ENCODE data around the gene CALHM5. TPM values are rescaled to one million over a fixed set of nuclear protein-coding genes. Genes with fewer than 3 reads are reported as not detected.
A peak's percentile ranks its signal among the peaks of the same experiment; 100 is the strongest.

The CALHM5 gene
- total and polyA plus RNA-seq, 2 donors from 2014 or later: 1.3 to 2.1 TPM

GRCh38 chr6:116562019-116562403 lies 50.6 kb downstream of the CALHM5 start:
- Histone ChIP-seq H3K27me3 (ENCODE audit: control insufficient read depth, insufficient read depth, low read length) (no peaks in the 10 kb centered on the region), H3K36me3 (ENCODE audit: control insufficient read depth in 2 of 3, insufficient read depth in 3 of 3, low read length in 3 of 3) (no peaks in the 10 kb centered on the region), H3K4me1 (ENCODE audit: control insufficient read depth in 2 of 3, insufficient read depth in 2 of 3, low read depth in 1 of 3, low read length in 3 of 3) (peaks cover 0 to 14% (median 5%) of the 10 kb centered on the region in 3 donors), H3K27ac (ENCODE audit: low read depth in 2 of 2, low read length in 2 of 2) (no peak overlapping the region), H3K9me3 (ENCODE audit: control insufficient read depth in 2 of 3, insufficient read depth in 1 of 3, low read length in 3 of 3) (no peaks in the 10 kb centered on the region), H3K4me3 (ENCODE audit: low read length in 3 of 3) (no peak overlapping the region), H3K9ac (ENCODE audit: low read length in 3 of 3) (no peak overlapping the region)
- DNase-seq: no peak
- intact Hi-C loops (cut with DNase I): loop anchor here (10.0 kb wide), 1 partner anchor 277 kb away; no protein-coding TSS in a partner anchor
- no peak for TF ChIP-seq CTCF (IDR thresholded peaks at IDR 0.05; ENCODE audit: borderline replicate concordance, extremely low read depth, insufficient read depth)
- no peak for FAIRE-seq

GRCh38 chr6:116562614-116563013 lies 51.2 kb downstream of the CALHM5 start:
- no peak overlapping the region for H3K27ac ChIP-seq (ENCODE audit: low read depth in 2 of 2, low read length in 2 of 2)
- H3K9me3 ChIP-seq (ENCODE audit: control insufficient read depth in 2 of 3, insufficient read depth in 1 of 3, low read length in 3 of 3): no peaks in the 10 kb centered on the region
- DNase-seq: peak in 2 of 5 donors; percentile 38 to 71
- peaks cover 0 to 11% (median 5%) of the 10 kb centered on the region in 3 donors for H3K4me1 ChIP-seq (ENCODE audit: control insufficient read depth in 2 of 3, insufficient read depth in 2 of 3, low read depth in 1 of 3, low read length in 3 of 3)
- no peak overlapping the region for H3K4me3 ChIP-seq (ENCODE audit: low read length in 3 of 3)
- FAIRE-seq: no peak
- intact Hi-C loops (cut with DNase I): loop anchor here (10.0 kb wide), 1 partner anchor 278 kb away; no protein-coding TSS in a partner anchor
- no peaks in the 10 kb centered on the region for H3K36me3 ChIP-seq (ENCODE audit: control insufficient read depth in 2 of 3, insufficient read depth in 3 of 3, low read length in 3 of 3)
- no peaks in the 10 kb centered on the region for H3K27me3 ChIP-seq (ENCODE audit: control insufficient read depth, insufficient read depth, low read length)
- TF ChIP-seq CTCF (IDR thresholded peaks at IDR 0.05; ENCODE audit: borderline replicate concordance, extremely low read depth, insufficient read depth): no peak
- H3K9ac ChIP-seq (ENCODE audit: low read length in 3 of 3): no peak overlapping the region

DNA sequence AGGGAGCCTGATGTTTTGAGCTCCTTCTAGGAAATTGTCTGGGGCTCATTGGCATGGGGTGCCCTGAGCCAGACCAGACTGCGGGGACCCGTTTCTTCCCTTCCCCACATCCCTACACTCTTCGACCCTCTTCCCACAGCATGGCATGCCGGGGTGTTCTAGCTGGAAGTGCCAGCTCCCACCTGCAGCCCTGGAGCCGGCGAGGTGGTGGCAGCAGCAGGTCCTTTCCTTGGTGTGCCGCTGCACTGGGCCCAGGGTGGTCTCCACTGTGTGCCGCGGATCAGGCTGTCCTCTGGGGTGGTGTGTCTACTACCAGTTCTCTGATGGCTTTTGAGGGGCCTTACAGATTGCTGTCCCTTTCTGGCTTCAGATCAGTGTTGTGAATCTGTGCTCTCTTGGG lies 52.4 kb downstream of the CALHM5 start:
- no peaks in the 10 kb centered on the region for H3K9me3 ChIP-seq (ENCODE audit: control insufficient read depth in 2 of 3, insufficient read depth in 1 of 3, low read length in 3 of 3)
- H3K4me3 ChIP-seq (ENCODE audit: low read length in 3 of 3): no peak overlapping the region
- no peaks in the 10 kb centered on the region for H3K36me3 ChIP-seq (ENCODE audit: control insufficient read depth in 2 of 3, insufficient read depth in 3 of 3, low read length in 3 of 3)
- H3K9ac ChIP-seq (ENCODE audit: low read length in 3 of 3): no peak overlapping the region
- DNase-seq (peak in 1 of 5 donors; percentile 58), FAIRE-seq (no peak)
- H3K27me3 ChIP-seq (ENCODE audit: control insufficient read depth, insufficient read depth, low read length): no peaks in the 10 kb centered on the region
- no peak overlapping the region for H3K27ac ChIP-seq (ENCODE audit: low read depth in 2 of 2, low read length in 2 of 2)
- intact Hi-C loops (cut with DNase I): loop anchor here (10.0 kb wide), 1 partner anchor 279 kb away; no protein-coding TSS in a partner anchor
- TF ChIP-seq CTCF (IDR thresholded peaks at IDR 0.05; ENCODE audit: borderline replicate concordance, extremely low read depth, insufficient read depth): no peak
- peaks cover 0 to 3% (median 2%) of the 10 kb centered on the region in 3 donors for H3K4me1 ChIP-seq (ENCODE audit: control insufficient read depth in 2 of 3, insufficient read depth in 2 of 3, low read depth in 1 of 3, low read length in 3 of 3)

GRCh38 chr6:116564311-116564710 lies 52.9 kb downstream of the CALHM5 start:
- no peak overlapping the region for H3K27ac ChIP-seq (ENCODE audit: low read depth in 2 of 2, low read length in 2 of 2)
- TF ChIP-seq CTCF (IDR thresholded peaks at IDR 0.05; ENCODE audit: borderline replicate concordance, extremely low read depth, insufficient read depth): no peak
- intact Hi-C loops (cut with DNase I): loop anchor here (10.0 kb wide), 1 partner anchor 280 kb away; no protein-coding TSS in a partner anchor
- H3K4me3 ChIP-seq (ENCODE audit: low read length in 3 of 3): no peak overlapping the region
- FAIRE-seq (no peak), DNase-seq (no peak)
- H3K9me3 ChIP-seq (ENCODE audit: control insufficient read depth in 2 of 3, insufficient read depth in 1 of 3, low read length in 3 of 3): no peaks in the 10 kb centered on the region
- no peaks in the 10 kb centered on the region for H3K36me3 ChIP-seq (ENCODE audit: control insufficient read depth in 2 of 3, insufficient read depth in 3 of 3, low read length in 3 of 3)
- H3K4me1 ChIP-seq (ENCODE audit: control insufficient read depth in 2 of 3, insufficient read depth in 2 of 3, low read depth in 1 of 3, low read length in 3 of 3): peaks cover 0 to 3% (median 2%) of the 10 kb centered on the region in 3 donors
- no peaks in the 10 kb centered on the region for H3K27me3 ChIP-seq (ENCODE audit: control insufficient read depth, insufficient read depth, low read length)
- H3K9ac ChIP-seq (ENCODE audit: low read length in 3 of 3): no peak overlapping the region
